HepG2 (cell line): Measurements from ENCODE around the gene CORT. TPM values are rescaled to one million over a fixed set of nuclear protein-coding genes. Genes with fewer than 3 reads are reported as not detected.

Source experiments
- GABPB1 ChIP-seq: IDR thresholded peaks from 2 replicates; pipeline ENCODE4 v1.6.1; 2016; ENCODE audit warnings: mild to moderate bottlenecking, missing genetic modification reagents, moderate library complexity, missing compliant biosample characterization
- HDAC1 ChIP-seq: sonication (generic); formaldehyde crosslinking; IDR thresholded peaks from 2 replicates; pipeline ENCODE4 v1.5.1; 2020; ENCODE audit warnings: mild to moderate bottlenecking, missing genetic modification reagents
- IKZF4 ChIP-seq: sonication (generic); formaldehyde crosslinking; IDR thresholded peaks from 2 replicates; pipeline ENCODE4 v1.5.1; 2020; ENCODE audit warnings: borderline replicate concordance, mild to moderate bottlenecking, low read depth, missing genetic modification reagents; ENCODE audit errors: not compliant biosample characterization
- MTF2 ChIP-seq: sonication (generic); formaldehyde crosslinking; IDR thresholded peaks from 2 replicates; pipeline ENCODE4 v1.5.0; 2020; ENCODE audit warnings: missing genetic modification reagents, borderline replicate concordance
- PHF20 ChIP-seq: sonication (generic); formaldehyde crosslinking; IDR thresholded peaks from 2 replicates; pipeline ENCODE4 v1.5.0; 2020; ENCODE audit warnings: mild to moderate bottlenecking, missing genetic modification reagents
- RCOR2 ChIP-seq: IDR thresholded peaks from 2 replicates; pipeline ENCODE4 v1.6.1; 2016; ENCODE audit warnings: missing biosample characterization, missing genetic modification reagents
- RFXAP ChIP-seq: sonication (generic); formaldehyde crosslinking; IDR thresholded peaks from 2 replicates; pipeline ENCODE4 v1.4.0; 2020; ENCODE audit warnings: missing genetic modification reagents, borderline replicate concordance
- SRSF9 ChIP-seq: fragments of 200-400 bp; formaldehyde crosslinking; IDR thresholded peaks from 2 replicates; pipeline ENCODE4 v1.6.1; 2018; ENCODE audit warnings: borderline replicate concordance, mild to moderate bottlenecking, low read depth, low read length; ENCODE audit not compliant: insufficient read depth, poor library complexity, severe bottlenecking
- ZBTB3 ChIP-seq: sonication (generic); formaldehyde crosslinking; IDR thresholded peaks from 2 replicates; pipeline ENCODE4 v1.4.0; 2020; ENCODE audit warnings: low read depth, mild to moderate bottlenecking, moderate library complexity, missing genetic modification reagents, borderline replicate concordance
- ZMYM3 ChIP-seq: sonication (generic); formaldehyde crosslinking; IDR thresholded peaks from 2 replicates; pipeline ENCODE4 v1.5.1; 2020; ENCODE audit warnings: mild to moderate bottlenecking, missing genetic modification reagents
- ZNF33A ChIP-seq: sonication (generic); formaldehyde crosslinking; IDR thresholded peaks from 2 replicates; pipeline ENCODE4 v1.5.1; 2020; ENCODE audit warnings: missing genetic modification reagents, mild to moderate bottlenecking, moderate library complexity, borderline replicate concordance
- ZNF484 ChIP-seq: sonication (generic); formaldehyde crosslinking; IDR thresholded peaks from 2 replicates; pipeline ENCODE4 v1.5.1; 2020; ENCODE audit warnings: mild to moderate bottlenecking, low read depth, missing genetic modification reagents, borderline replicate concordance
- ZNF512B ChIP-seq: sonication (generic); formaldehyde crosslinking; IDR thresholded peaks from 2 replicates; pipeline ENCODE4 v1.5.1; 2020; ENCODE audit warnings: missing genetic modification reagents, mild to moderate bottlenecking, borderline replicate concordance
- ZNF572 ChIP-seq: sonication (generic); formaldehyde crosslinking; IDR thresholded peaks from 2 replicates; pipeline ENCODE4 v1.5.1; 2020; ENCODE audit warnings: mild to moderate bottlenecking, missing genetic modification reagents
- ZNF597 ChIP-seq: sonication (generic); formaldehyde crosslinking; IDR thresholded peaks from 2 replicates; pipeline ENCODE4 v1.5.0; 2020; ENCODE audit warnings: missing genetic modification reagents
- ZNF703 ChIP-seq: sonication (generic); formaldehyde crosslinking; IDR thresholded peaks from 2 replicates; pipeline ENCODE4 v1.5.1; 2020; ENCODE audit warnings: missing genetic modification reagents, mild to moderate bottlenecking, moderate library complexity, borderline replicate concordance
- polyA plus RNA-seq, 8 experiments: library from polyadenylated mRNA; depleted of rRNA in 3 of 8; stranded (reverse) in 7 of 8; unstranded in 1 of 8; fragments of >200 nt; fragmentation: Illumina TruSeq in 4 of 8; extraction: Trizol in 4 of 8; gene quantifications; 2 replicates each; pipeline versions ENCODE4 v1.2.1 to v1.2.3, GENCODE V29; 2011 to 2016; ENCODE audit warnings: low read depth in 4 of 8, missing spikeins in 1 of 8, mixed read lengths in 1 of 8; ENCODE audit not compliant: insufficient read depth in 1 of 8
- total RNA-seq, 5 experiments: library from RNA; depleted of rRNA; stranded (reverse); fragments of >200 nt; fragmentation: Illumina TruSeq; extraction: Trizol; gene quantifications; 2 replicates each; pipeline ENCODE4 v1.2.3, GENCODE V29; 2016; ENCODE audit warnings: low read depth in 1 of 5
- TF ChIP-seq, protein P1 (sequence below): IDR thresholded peaks from 2 replicates; pipeline ENCODE4 v1.6.1; 2016; ENCODE audit warnings: mild to moderate bottlenecking, missing biosample characterization, missing genetic modification reagents
- TF ChIP-seq, protein P2 (sequence below): sonication (generic); formaldehyde crosslinking; IDR thresholded peaks from 2 replicates; pipeline ENCODE4 v1.4.0; 2020; ENCODE audit warnings: mild to moderate bottlenecking, missing genetic modification reagents
- TF ChIP-seq, protein P3 (sequence below): sonication (generic); IDR thresholded peaks from 2 replicates; pipeline ENCODE4 v1.6.1; 2016; ENCODE audit warnings: low read depth, borderline replicate concordance

The CORT gene
- total and polyA plus RNA-seq, 2 of the 13 experiments (the other 11 are each of a cell fraction or from before 2014, with no cell fraction given), result 0.11 to 0.62 TPM

DNA sequence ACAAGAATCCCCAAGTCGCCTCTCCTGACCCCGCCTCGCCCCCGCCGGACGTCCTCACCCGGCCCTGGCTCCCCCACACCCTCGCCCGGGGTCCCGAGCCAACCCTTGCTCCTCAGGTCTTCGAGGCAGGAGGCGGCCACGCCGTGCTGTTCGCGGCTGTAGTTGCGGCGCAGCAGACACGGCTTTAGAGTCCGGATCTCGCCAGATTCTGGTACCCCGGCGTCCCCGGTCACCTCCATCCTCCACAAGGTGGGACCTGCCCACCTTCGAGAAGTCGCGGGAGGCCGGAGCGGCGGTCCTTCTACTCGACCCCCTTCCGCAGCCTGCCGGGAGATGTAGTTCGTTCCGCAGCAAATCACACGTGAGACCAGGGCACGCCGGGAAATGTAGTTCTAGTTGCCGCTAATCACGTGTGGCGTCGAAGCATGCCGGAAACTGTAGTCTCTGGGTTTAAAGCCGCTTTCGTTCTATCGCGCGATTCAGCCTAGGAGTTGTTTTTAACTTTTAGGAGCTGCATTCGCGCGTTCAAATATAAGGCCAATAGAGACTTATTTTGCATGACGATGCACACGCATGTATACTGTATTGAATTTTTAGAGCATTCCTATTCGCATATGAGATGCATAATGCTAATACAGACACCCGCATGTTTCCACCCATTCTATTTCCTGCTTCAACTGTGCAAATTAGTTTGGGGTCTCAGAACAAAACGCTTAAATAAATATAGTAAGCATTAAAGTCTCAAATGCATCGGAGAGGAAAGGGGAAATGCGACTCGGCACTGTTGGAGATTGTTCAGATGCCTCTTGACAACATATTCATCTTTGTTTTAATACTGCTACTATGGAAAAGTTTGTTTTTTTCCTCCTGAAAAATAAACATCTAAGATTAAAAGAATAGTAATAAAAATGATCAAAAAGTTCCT lies 22.7 kb downstream of the CORT start, which contains the start of gene DFFA (continued):
- TF ChIP-seq ZNF597, result no peak
- TF ChIP-seq RCOR2 (CRISPR knock-in tag), result no peak; the same call in 1 of the 2 replicates
- TF ChIP-seq ZNF33A (CRISPR knock-in tag), result no peak
- TF ChIP-seq ZNF512B (CRISPR knock-in tag), result no peak
- TF ChIP-seq SRSF9, result no peak
- peak; percentile 67 for TF ChIP-seq IKZF4 (CRISPR knock-in tag)
- TF ChIP-seq, protein P1, sequence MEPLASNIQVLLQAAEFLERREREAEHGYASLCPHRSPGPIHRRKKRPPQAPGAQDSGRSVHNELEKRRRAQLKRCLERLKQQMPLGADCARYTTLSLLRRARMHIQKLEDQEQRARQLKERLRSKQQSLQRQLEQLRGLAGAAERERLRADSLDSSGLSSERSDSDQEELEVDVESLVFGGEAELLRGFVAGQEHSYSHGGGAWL (CRISPR knock-in tag), result peak; percentile 99
- no peak for TF ChIP-seq ZNF703 (CRISPR knock-in tag)
- no peak for TF ChIP-seq ZNF484 (CRISPR knock-in tag)
- no peak; the same call in 1 of the 2 replicates for TF ChIP-seq ZMYM3 (CRISPR knock-in tag)
- peak; percentile 92; the same call in 1 of the 2 replicates for TF ChIP-seq MTF2 (CRISPR knock-in tag)
- peak; percentile 95 for TF ChIP-seq ZNF572 (CRISPR knock-in tag)
- peak; percentile 94 for TF ChIP-seq GABPB1 (CRISPR knock-in tag)
- no peak for TF ChIP-seq ZBTB3 (CRISPR knock-in tag)
- peak; percentile 84 for TF ChIP-seq PHF20 (CRISPR knock-in tag)
- peak; percentile 94 for TF ChIP-seq HDAC1 (CRISPR knock-in tag)
- TF ChIP-seq RFXAP (CRISPR knock-in tag), result peak; percentile 60; the same call in 1 of the 2 replicates
- TF ChIP-seq, protein P2, sequence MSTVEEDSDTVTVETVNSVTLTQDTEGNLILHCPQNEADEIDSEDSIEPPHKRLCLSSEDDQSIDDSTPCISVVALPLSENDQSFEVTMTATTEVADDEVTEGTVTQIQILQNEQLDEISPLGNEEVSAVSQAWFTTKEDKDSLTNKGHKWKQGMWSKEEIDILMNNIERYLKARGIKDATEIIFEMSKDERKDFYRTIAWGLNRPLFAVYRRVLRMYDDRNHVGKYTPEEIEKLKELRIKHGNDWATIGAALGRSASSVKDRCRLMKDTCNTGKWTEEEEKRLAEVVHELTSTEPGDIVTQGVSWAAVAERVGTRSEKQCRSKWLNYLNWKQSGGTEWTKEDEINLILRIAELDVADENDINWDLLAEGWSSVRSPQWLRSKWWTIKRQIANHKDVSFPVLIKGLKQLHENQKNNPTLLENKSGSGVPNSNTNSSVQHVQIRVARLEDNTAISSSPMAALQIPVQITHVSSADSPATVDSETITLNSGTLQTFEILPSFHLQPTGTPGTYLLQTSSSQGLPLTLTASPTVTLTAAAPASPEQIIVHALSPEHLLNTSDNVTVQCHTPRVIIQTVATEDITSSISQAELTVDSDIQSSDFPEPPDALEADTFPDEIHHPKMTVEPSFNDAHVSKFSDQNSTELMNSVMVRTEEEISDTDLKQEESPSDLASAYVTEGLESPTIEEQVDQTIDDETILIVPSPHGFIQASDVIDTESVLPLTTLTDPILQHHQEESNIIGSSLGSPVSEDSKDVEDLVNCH (CRISPR knock-in tag), result no peak
- TF ChIP-seq, protein P3, sequence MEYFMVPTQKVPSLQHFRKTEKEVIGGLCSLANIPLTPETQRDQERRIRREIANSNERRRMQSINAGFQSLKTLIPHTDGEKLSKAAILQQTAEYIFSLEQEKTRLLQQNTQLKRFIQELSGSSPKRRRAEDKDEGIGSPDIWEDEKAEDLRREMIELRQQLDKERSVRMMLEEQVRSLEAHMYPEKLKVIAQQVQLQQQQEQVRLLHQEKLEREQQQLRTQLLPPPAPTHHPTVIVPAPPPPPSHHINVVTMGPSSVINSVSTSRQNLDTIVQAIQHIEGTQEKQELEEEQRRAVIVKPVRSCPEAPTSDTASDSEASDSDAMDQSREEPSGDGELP, result no peak
